Urinary bladder (tissue), 4 donors: ENCODE results near the gene ERP44. TPM values are rescaled to one million over a fixed set of nuclear protein-coding genes. Genes with fewer than 3 reads are reported as not detected.
"Not testable (repeated sequence)": the region's sequence is repeated elsewhere in the genome, so short reads cannot be mapped to it uniquely, and the experiment has no call there.

ENCODE experiments used
- DNase-seq: peaks from one replicate; pipeline ENCODE4 v3.0.0-alpha.2; 2015; ENCODE audit errors: extremely low spot score
- H3K27ac ChIP-seq: one replicate; pipeline ENCODE4 v1.5.1; 2013; ENCODE audit warnings: low read depth, mild to moderate bottlenecking, moderate library complexity
- H3K36me3 ChIP-seq: one replicate; pipeline ENCODE4 v1.6.1; 2013; ENCODE audit warnings: mild to moderate bottlenecking, moderate library complexity; ENCODE audit not compliant: insufficient read depth
- H3K4me1 ChIP-seq: one replicate; pipeline ENCODE4 v1.6.1; 2013; ENCODE audit warnings: mild to moderate bottlenecking, moderate library complexity; ENCODE audit not compliant: insufficient read depth
- H3K4me3 ChIP-seq: one replicate; pipeline ENCODE4 v1.5.1; 2013; ENCODE audit warnings: low read depth, low read length
- WGBS: extraction: QIAGEN DNeasy Blood & Tissue Kit; methylation state at CpG from one replicate; pipeline ENCODE4 v1.1.7; 2013; 5-methylcytosine and 5-hydroxymethylcytosine counted together
- polyA plus RNA-seq: library from polyadenylated mRNA; stranded (reverse); fragments of 200-250 nt; gene quantifications from one replicate; pipeline ENCODE4 v1.2.3, GENCODE V29; 2013
- total RNA-seq: library from RNA; depleted of rRNA; stranded (reverse); fragments of >200 nt; gene quantifications from one replicate; pipeline ENCODE4 v1.2.3, GENCODE V29; 2014
- donor health status: healthy with polysubstance abuse.
- donor health status: healthy.

The ERP44 gene
- total and polyA plus RNA-seq, 2 donors = 17.7 to 26.6 TPM

- Histone ChIP-seq H3K27ac (no peak overlapping the region), H3K36me3 (no peaks in the 10 kb centered on the region), H3K4me1 (no peaks in the 10 kb centered on the region), H3K4me3 (no peak overlapping the region)
- no peak for DNase-seq
- WGBS = 98% methylated on average over 25 of the region's 25 CpGs
Observed at GRCh38 chr9:100117316-100117715, 18.5 kb upstream of the ERP44 start.

GRCh38 chr9:100112677-100113336 lies 14.0 kb upstream of the ERP44 start:
- no peak overlapping the region for H3K27ac ChIP-seq
- no peaks in the 10 kb centered on the region for H3K4me1 ChIP-seq
- 90% methylated on average over 2 of the region's 2 CpGs for WGBS

GRCh38 chr9:100111235-100111634 lies 12.4 kb upstream of the ERP44 start:
- 58% methylated on average over 4 of the region's 4 CpGs for WGBS
- no peak for DNase-seq
- Histone ChIP-seq H3K4me1 (no peaks in the 10 kb centered on the region), H3K4me3 (no peak overlapping the region), H3K27ac (no peak overlapping the region), H3K36me3 (no peaks in the 10 kb centered on the region)

More at GRCh38 chr9:100112677-100113336, 14.0 kb upstream of the ERP44 start:
- DNase-seq = no peak
- H3K36me3 ChIP-seq = no peaks in the 10 kb centered on the region
- no peak overlapping the region for H3K4me3 ChIP-seq

GRCh38 chr9:100108559-100108958 lies 9.8 kb upstream of the ERP44 start:
- Histone ChIP-seq H3K4me1 (no peaks in the 10 kb centered on the region), H3K36me3 (peaks cover 3% of the 10 kb centered on the region), H3K27ac (no peak overlapping the region), H3K4me3 (no peak overlapping the region)
- DNase-seq = no peak
- WGBS = 54% methylated on average over 2 of the region's 2 CpGs

GRCh38 chr9:100106616-100107015 lies 7.8 kb upstream of the ERP44 start:
- Histone ChIP-seq H3K27ac (no peak overlapping the region), H3K4me1 (no peaks in the 10 kb centered on the region), H3K36me3 (peaks cover 3% of the 10 kb centered on the region), H3K4me3 (no peak overlapping the region)
- DNase-seq = no peak
- WGBS = 87% methylated on average over 2 of the region's 2 CpGs

GRCh38 chr9:100105861-100106260 lies 7.1 kb upstream of the ERP44 start:
- Histone ChIP-seq H3K36me3 (peaks cover 3% of the 10 kb centered on the region), H3K4me3 (no peak overlapping the region), H3K4me1 (no peaks in the 10 kb centered on the region), H3K27ac (no peak overlapping the region)
- no peak for DNase-seq
- 98% methylated on average over 1 of the region's 1 CpG for WGBS

- H3K27ac ChIP-seq = no peak overlapping the region
- 88% methylated on average over 4 of the region's 4 CpGs for WGBS
- no peak for DNase-seq
- peaks cover 3% of the 10 kb centered on the region for H3K36me3 ChIP-seq
- no peak overlapping the region for H3K4me3 ChIP-seq
- no peaks in the 10 kb centered on the region for H3K4me1 ChIP-seq
Observed at GRCh38 chr9:100104314-100104713, 5.5 kb upstream of the ERP44 start.

- no peak overlapping the region for H3K4me3 ChIP-seq
- WGBS = 86% methylated on average over 6 of the region's 6 CpGs
- no peak for DNase-seq
- no peak overlapping the region for H3K27ac ChIP-seq
- peaks cover 3% of the 10 kb centered on the region for H3K36me3 ChIP-seq
- no peaks in the 10 kb centered on the region for H3K4me1 ChIP-seq
Observed at GRCh38 chr9:100101608-100102007, 2.8 kb upstream of the ERP44 start.

GRCh38 chr9:100100146-100100667 lies 1.4 kb upstream of the ERP44 start:
- no peak for DNase-seq
- no peak overlapping the region for H3K27ac ChIP-seq
- H3K36me3 ChIP-seq = no peaks in the 10 kb centered on the region
- H3K4me1 ChIP-seq = no peaks in the 10 kb centered on the region
- H3K4me3 ChIP-seq = no peak overlapping the region
- WGBS = 71% methylated on average over 2 of the region's 2 CpGs

- H3K36me3 ChIP-seq = no peaks in the 10 kb centered on the region
- no peak for DNase-seq
- peak overlapping the region; percentile 26 for H3K27ac ChIP-seq
- peak overlapping the region; percentile 69 for H3K4me3 ChIP-seq
- 3% methylated on average over 10 of the region's 10 CpGs for WGBS
- no peaks in the 10 kb centered on the region for H3K4me1 ChIP-seq
Observed at GRCh38 chr9:100099722-100100042, 882 bp upstream of the ERP44 start.

GRCh38 chr9:100098046-100098886 lies 534 bp downstream of the ERP44 start:
- Histone ChIP-seq H3K36me3 (no peaks in the 10 kb centered on the region), H3K4me1 (no peaks in the 10 kb centered on the region), H3K27ac (peak overlapping the region; percentile 70), H3K4me3 (peak overlapping the region; percentile 69)
- no peak for DNase-seq
- WGBS = 2% methylated on average over 37 of the region's 37 CpGs

- DNase-seq = no peak
- Histone ChIP-seq H3K36me3 (no peaks in the 10 kb centered on the region), H3K27ac (no peak overlapping the region), H3K4me3 (no peak overlapping the region), H3K4me1 (no peaks in the 10 kb centered on the region)
- WGBS = 48% methylated on average over 3 of the region's 3 CpGs
Observed at GRCh38 chr9:100096378-100096916, 2.4 kb downstream of the ERP44 start.

GRCh38 chr9:100094411-100094810 lies 4.4 kb downstream of the ERP44 start:
- H3K27ac ChIP-seq, H3K4me3 ChIP-seq, H3K36me3 ChIP-seq, H3K4me1 ChIP-seq, DNase-seq: not testable (repeated sequence)
- WGBS = 98% methylated on average over 2 of the region's 2 CpGs

GRCh38 chr9:100092066-100092465 lies 6.7 kb downstream of the ERP44 start:
- no peak overlapping the region for H3K27ac ChIP-seq
- H3K4me1 ChIP-seq = no peaks in the 10 kb centered on the region
- DNase-seq = no peak
- H3K4me3 ChIP-seq = no peak overlapping the region
- H3K36me3 ChIP-seq = no peaks in the 10 kb centered on the region
- WGBS = 92% methylated on average over 1 of the region's 1 CpG
